Renal pelvis (tissue), 4 donors: ENCODE measurements around the gene ARHGAP31. TPM values are rescaled to one million over a fixed set of nuclear protein-coding genes. Genes with fewer than 3 reads are reported as not detected.
"Not testable (repeated sequence)": the region's sequence is repeated elsewhere in the genome, so short reads cannot be mapped to it uniquely, and the experiment has no call there.

ENCODE experiments used
- DNase-seq: peaks from one replicate; pipeline ENCODE4 v3.0.0-alpha.2; 2013
- polyA plus RNA-seq, 3 donors: library from polyadenylated mRNA; unstranded; fragments of 120-200 nt; gene quantifications; one replicate each; pipeline ENCODE4 v1.2.1, GENCODE V29; 2013; ENCODE audit not compliant: insufficient read length in 3 of 3

ARHGAP31 gene
- polyA plus RNA-seq, 3 donors: 10.7 to 12.7 (median 12.4) TPM

DNA sequence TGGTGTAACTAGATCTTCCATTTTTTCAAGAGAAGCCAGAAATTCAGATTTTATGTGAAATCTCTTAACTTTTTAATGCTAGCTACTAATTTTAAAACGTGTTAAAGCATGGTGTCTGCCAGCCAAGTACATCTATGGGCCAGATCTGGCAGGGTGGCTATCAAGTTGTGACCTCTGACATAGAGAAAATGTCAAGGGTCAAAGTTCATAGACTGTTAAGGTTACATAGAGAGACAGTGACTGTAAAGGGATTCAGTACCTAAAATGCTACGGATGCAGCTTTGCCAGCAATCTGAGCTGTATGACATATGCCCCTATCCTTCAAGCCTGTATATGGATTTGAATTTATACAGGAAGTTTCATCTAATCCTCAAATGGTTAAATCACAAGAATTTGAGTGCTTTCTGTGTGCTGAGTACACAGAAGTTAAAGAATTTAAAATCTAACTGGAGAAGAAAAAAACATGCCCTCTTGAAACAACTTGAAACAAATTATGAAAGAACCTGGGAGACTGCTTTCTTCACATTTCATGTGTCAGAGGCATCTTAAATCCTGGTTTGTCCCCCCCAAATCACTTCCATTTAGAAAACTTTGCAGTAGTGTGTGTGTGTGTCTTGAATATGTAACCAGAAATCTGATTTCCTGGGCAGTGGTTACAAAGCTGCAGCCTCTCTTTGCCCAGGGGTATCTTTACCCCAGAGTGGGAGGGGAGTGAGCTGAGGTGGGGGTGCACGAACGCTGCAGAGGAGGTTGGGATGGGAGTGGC is 895 bp upstream of the ARHGAP31 start:
- peak; percentile 23 for DNase-seq

- peak; percentile 48 for DNase-seq
These were observed 801 bp downstream of the ARHGAP31 start for GRCh38 chr3:119294696-119295671.

DNA sequence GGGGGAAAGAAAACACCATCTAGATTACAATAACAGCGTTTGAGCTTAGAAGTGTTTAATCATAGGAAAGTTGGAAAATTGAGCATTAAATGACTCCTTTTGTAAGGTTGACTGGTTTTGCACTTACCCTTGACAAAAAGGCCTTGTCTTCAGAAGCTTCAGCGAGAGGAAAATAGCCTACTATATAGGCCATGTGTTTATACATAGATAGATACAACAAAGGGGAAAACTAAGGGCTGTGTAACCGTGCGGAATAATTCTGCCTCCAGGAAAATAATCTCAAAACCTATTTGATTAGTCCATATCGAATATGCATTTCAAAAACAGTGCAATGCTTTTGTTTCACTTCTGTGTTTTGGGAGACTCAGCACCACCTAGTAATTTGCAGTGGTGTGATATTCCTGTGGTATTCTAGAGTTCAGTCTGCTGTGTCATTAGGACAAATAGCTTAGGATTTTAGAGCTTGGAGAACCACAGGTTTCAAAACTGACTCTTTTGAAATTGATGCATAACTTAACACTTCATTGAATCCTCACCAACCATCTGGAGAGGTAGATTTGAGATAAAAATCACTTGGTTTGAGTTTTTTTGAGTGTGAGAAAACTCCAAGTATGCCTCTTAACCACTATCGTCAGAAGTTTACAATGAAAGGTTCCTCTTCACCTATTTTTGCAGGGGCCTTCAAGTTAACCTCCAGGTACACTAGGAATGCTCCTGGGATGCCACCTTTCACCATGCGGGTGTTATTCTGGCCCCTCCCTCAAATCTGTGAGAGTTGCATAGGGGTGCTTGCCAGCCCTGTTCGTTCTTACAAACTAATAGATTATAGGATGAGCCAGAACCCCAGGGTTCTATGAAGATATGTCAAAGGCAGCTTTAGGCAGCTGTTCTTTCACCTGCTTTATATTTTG is 1.9 kb downstream of the ARHGAP31 start:
- no peak for DNase-seq

GRCh38 chr3:119296727-119297122 is 2.5 kb downstream of the ARHGAP31 start:
- DNase-seq: no peak

- no peak for DNase-seq
These were observed 3.0 kb downstream of the ARHGAP31 start for GRCh38 chr3:119297169-119297568.

- DNase-seq: no peak
These were observed 4.4 kb downstream of the ARHGAP31 start for GRCh38 chr3:119298565-119298941.

GRCh38 chr3:119300991-119301391 is 6.8 kb downstream of the ARHGAP31 start:
- no peak for DNase-seq

GRCh38 chr3:119301662-119302061 is 7.5 kb downstream of the ARHGAP31 start:
- no peak for DNase-seq

DNA sequence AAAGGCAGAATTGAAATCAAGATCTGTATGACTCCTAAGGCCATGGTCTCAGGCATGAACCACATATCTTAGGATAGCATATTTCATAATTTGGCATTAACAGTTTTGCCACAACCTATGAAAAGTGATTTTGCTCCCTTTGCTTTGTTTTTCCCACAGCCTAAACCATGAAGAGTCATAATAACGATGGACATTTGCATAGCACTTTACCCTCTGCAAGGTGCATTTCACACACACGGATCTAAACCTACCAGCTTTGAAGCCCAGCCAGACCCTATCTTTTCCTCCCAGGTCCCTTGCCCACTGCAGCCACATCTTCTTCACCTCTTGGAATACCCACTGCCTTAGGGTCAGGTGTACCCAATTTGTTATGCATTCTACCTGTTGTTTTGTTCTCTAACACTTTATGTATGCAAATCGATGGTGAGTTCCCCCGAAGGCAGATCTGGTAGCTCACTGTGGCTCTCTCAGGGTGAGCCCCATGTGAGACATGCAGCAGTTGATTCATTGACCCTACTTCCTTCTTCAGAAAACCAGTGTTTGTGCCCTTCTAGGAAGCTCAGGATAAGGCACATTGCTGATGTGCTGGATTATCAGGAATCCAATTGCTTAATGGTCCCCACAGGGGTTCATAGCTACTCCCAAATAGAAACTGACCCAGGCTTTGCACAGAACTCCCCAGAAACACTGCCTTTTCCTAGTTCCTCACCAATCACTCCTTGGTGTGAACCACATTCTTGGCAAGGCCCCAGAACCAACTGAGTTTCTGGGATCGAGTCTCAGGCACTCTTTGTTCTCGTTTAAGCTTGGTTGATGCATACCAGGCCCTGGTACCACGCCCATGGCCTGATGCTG is 8.7 kb downstream of the ARHGAP31 start:
- no peak for DNase-seq

- DNase-seq: no peak
These were observed 10.1 kb downstream of the ARHGAP31 start for GRCh38 chr3:119304201-119304713.

- no peak for DNase-seq
These were observed 11.1 kb downstream of the ARHGAP31 start for GRCh38 chr3:119305286-119305685.

GRCh38 chr3:119306378-119306777 is 12.2 kb downstream of the ARHGAP31 start:
- DNase-seq: not testable (repeated sequence)

- DNase-seq: no peak
These were observed 14.2 kb downstream of the ARHGAP31 start for GRCh38 chr3:119308355-119308754.

DNA sequence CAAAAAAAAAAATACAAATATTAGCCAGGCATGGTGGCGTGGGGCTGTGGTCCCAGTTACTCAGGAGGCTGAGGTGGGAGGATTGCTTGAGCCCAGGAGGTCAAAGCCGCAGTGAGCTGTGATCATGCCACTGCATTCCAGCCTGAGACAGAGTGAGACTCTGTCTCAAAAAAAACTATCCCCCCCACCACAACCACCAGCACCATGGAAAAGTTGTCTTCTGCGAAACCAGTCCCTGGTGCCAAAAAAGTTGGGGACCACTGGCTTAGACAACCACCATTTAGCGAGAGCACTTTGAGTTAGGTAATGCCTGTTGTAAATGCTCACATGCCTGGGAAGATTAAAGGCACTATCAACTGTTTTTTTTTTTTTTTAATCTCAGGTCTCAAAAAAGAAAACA is 15.4 kb downstream of the ARHGAP31 start:
- DNase-seq: no peak

- DNase-seq: no peak
These were observed 15.9 kb downstream of the ARHGAP31 start for GRCh38 chr3:119310071-119310470.

GRCh38 chr3:119311081-119311925 is 17.1 kb downstream of the ARHGAP31 start:
- DNase-seq: no peak

DNA sequence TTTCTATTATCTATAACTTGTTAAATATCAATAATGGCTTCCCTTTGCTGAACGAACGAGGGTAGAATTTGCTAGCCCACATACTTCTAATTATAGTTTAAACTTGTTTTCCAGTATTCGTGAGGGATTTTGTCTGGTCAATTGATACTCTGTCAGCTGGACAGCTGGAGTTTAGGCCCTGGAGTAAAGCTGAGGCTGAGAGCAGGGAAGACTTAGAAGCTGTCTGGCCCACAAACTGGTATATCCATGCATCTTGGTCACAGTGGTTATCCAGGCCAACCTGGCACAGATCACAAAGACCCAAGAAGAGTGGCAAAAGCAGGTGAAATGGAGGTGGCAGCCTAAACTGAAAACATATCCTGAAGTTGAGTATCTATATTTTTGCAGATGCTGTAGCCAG is 19.3 kb downstream of the ARHGAP31 start:
- DNase-seq: no peak

DNA sequence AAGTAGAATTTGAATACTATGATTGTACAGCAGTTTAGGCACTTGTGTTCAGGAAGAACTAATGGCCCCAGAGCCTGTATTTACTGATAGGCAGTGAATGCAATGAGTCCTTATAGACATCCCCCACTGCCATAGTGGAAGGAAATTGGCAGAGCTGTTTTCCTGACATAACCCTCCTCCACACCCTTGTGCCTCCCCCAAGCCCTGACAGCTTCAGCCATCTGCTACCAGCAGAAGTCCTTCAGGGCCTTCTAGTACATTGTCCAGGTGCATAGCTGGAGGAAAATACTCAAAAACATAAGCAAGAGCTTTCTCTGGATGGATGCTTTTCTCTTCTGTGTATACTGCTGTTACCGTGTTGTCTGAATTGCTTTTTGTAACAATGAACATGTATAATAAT is 20.6 kb downstream of the ARHGAP31 start:
- no peak for DNase-seq

GRCh38 chr3:119315600-119316312 is 21.6 kb downstream of the ARHGAP31 start:
- no peak for DNase-seq
